Endothelial cell of umbilical vein (primary cell): Measurements from ENCODE around the gene PRKCB. TPM values are rescaled to one million over a fixed set of nuclear protein-coding genes. Genes with fewer than 3 reads are reported as not detected.

Source experiments
- BruUV-seq: library from RNA; stranded (reverse); fragments of 400-500 nt; replicated peaks from 2 replicates; lab custom pipeline; 2021; lab: Mats Ljungman, UMichigan
- CTCF ChIA-PET: fragments of 300-600, 350-600 bp; sonication (Branson Sonifier 250); formaldehyde crosslinking; loops from one replicate; lab custom pipeline; 2021; ENCODE audit warnings: antibody characterized with exemption, inconsistent platforms; lab: Charles Lee
- POLR2A ChIA-PET: fragments of 300-600, 350-600 bp; sonication (Branson Sonifier 250); formaldehyde crosslinking; loops from one replicate; lab custom pipeline; 2021; ENCODE audit warnings: antibody characterized with exemption, inconsistent platforms; lab: Charles Lee
- DNase-seq: peaks from one replicate; pipeline ENCODE4 v3.0.0-alpha.2; 2011; ENCODE audit warnings: low read depth, low spot score
- FAIRE-seq: peaks from 2 replicates; lab custom pipeline; 2011; peaks lifted over from hg19 to GRCh38; lab: Jason Lieb, UNC
- H2AFZ ChIP-seq: 2 replicates; pipeline ENCODE4 v1.6.0; 2012; ENCODE audit warnings: low read depth, low read length, control low read depth, inconsistent platforms
- H3K27ac ChIP-seq: 2 replicates; pipeline ENCODE4 v1.5.1; 2011; ENCODE audit warnings: low read depth, mild to moderate bottlenecking, control low read depth, low read length, moderate library complexity; ENCODE audit not compliant: insufficient read depth
- H3K27me3 ChIP-seq, 2 experiments: 2 replicates each; pipeline versions ENCODE4 v1.6.0 to v1.6.1; 2011; ENCODE audit warnings: low read length in 2 of 2, mixed read lengths in 1 of 2; ENCODE audit not compliant: control insufficient read depth in 2 of 2, insufficient read depth in 2 of 2
- H3K36me3 ChIP-seq, 2 experiments: 2 replicates in 1 of 2; 3 replicates in 1 of 2; pipeline ENCODE4 v1.5.1; 2011; ENCODE audit warnings: low read length in 2 of 2, mild to moderate bottlenecking in 1 of 2, moderate library complexity in 1 of 2; ENCODE audit not compliant: control insufficient read depth in 2 of 2, insufficient read depth in 2 of 2; ENCODE audit errors: extremely low read depth in 1 of 2
- H3K4me1 ChIP-seq: 3 replicates; pipeline ENCODE4 v1.5.1; 2011; ENCODE audit warnings: mild to moderate bottlenecking, low read length; ENCODE audit not compliant: control insufficient read depth, insufficient read depth; ENCODE audit errors: extremely low read depth
- H3K4me2 ChIP-seq: 2 replicates; pipeline ENCODE4 v1.6.1; 2011; ENCODE audit warnings: low read length, control low read depth, mixed read lengths; ENCODE audit not compliant: insufficient read depth
- H3K4me3 ChIP-seq, 3 experiments: fragments of 200-600 bp in 1 of 3; sonication (generic), shearing (Covaris generic) in 1 of 3; replicated peaks in 1 of 3; 2 replicates each; pipeline ENCODE4 v1.5.1; 2011 to 2016; ENCODE audit warnings: control low read depth in 3 of 3, low read length in 3 of 3, mild to moderate bottlenecking in 2 of 3, inconsistent platforms in 1 of 3, low read depth in 1 of 3, moderate library complexity in 1 of 3; ENCODE audit not compliant: insufficient read depth in 1 of 3
- H3K79me2 ChIP-seq: 2 replicates; pipeline ENCODE4 v1.6.0; 2012; ENCODE audit warnings: low read length, inconsistent platforms; ENCODE audit not compliant: control insufficient read depth, insufficient read depth
- H3K9ac ChIP-seq: replicated peaks from 2 replicates; pipeline ENCODE3; 2011; ENCODE audit warnings: low read length, control low read depth; ENCODE audit not compliant: insufficient read depth; ENCODE audit errors: extremely low read depth
- H3K9me1 ChIP-seq: replicated peaks from 3 replicates; pipeline ENCODE4 v1.6.0; 2011; ENCODE audit warnings: mild to moderate bottlenecking, low read length; ENCODE audit not compliant: control insufficient read depth, insufficient read depth; ENCODE audit errors: extremely low read depth
- H3K9me3 ChIP-seq: replicated peaks from 2 replicates; pipeline ENCODE4 v1.5.1; 2012; ENCODE audit warnings: low read length, inconsistent platforms; ENCODE audit not compliant: control insufficient read depth, insufficient read depth
- H4K20me1 ChIP-seq: replicated peaks from 2 replicates; pipeline ENCODE3; 2011; ENCODE audit warnings: mild to moderate bottlenecking, low read length; ENCODE audit not compliant: control insufficient read depth, insufficient read depth; ENCODE audit errors: extremely low read depth
- CTCF ChIP-seq, 2 donors: IDR thresholded peaks; 1 replicate in 1 of 2; 2 replicates in 1 of 2; pipeline ENCODE4 v1.5.1; 2011; ENCODE audit warnings: low read length in 2 of 2, mild to moderate bottlenecking in 2 of 2, moderate library complexity in 2 of 2, control low read depth in 1 of 2, inconsistent platforms in 1 of 2, low read depth in 1 of 2; ENCODE audit not compliant: insufficient read depth in 1 of 2; ENCODE audit errors: extremely low read depth in 1 of 2
- EZH2 ChIP-seq: IDR thresholded peaks from 2 replicates; pipeline ENCODE4 v1.6.1; 2012; ENCODE audit warnings: borderline replicate concordance, low read depth, mild to moderate bottlenecking, moderate library complexity, low read length, inconsistent platforms; ENCODE audit not compliant: severe bottlenecking
- FOS ChIP-seq: IDR thresholded peaks from 2 replicates; pipeline ENCODE4 v1.6.1; 2011; ENCODE audit warnings: mild to moderate bottlenecking, low read length, moderate library complexity, borderline replicate concordance; ENCODE audit not compliant: insufficient read depth
- GATA2 ChIP-seq: IDR thresholded peaks from 2 replicates; pipeline ENCODE4 v1.7.0; 2011; ENCODE audit warnings: low read depth, mild to moderate bottlenecking, moderate library complexity, mixed read lengths, low read length; ENCODE audit not compliant: insufficient read length, insufficient read depth
- JUN ChIP-seq: IDR thresholded peaks from 2 replicates; pipeline ENCODE4 v1.6.1; 2011; ENCODE audit warnings: borderline replicate concordance, low read depth; ENCODE audit not compliant: insufficient read length, insufficient read depth
- MAX ChIP-seq: IDR thresholded peaks from 2 replicates; pipeline ENCODE4 v1.6.1; 2011; ENCODE audit not compliant: insufficient read depth, insufficient read length
- MYC ChIP-seq: IDR thresholded peaks from one replicate; pipeline ENCODE4 v1.6.1; 2011; ENCODE audit warnings: mild to moderate bottlenecking, low read depth, low read length
- POLR2A ChIP-seq: IDR thresholded peaks from 2 replicates; pipeline ENCODE4 v1.6.1; 2012; ENCODE audit warnings: low read depth, mild to moderate bottlenecking, control low read depth, low read length
- POLR2AphosphoS5 ChIP-seq: IDR thresholded peaks from 2 replicates; pipeline ENCODE4 v1.6.1; 2012; ENCODE audit warnings: low read depth, mild to moderate bottlenecking, control low read depth, low read length, moderate library complexity; ENCODE audit not compliant: insufficient read depth
- dilution Hi-C: fragments of 300-500 bp; cut with MboI; formaldehyde crosslinking; loops from one replicate; pipeline ENCODE4 v1.15.0; 2019; ENCODE audit warnings: low sequenced_read_pairs; ENCODE audit not compliant: extremely low pct_ligation_motif_present
- intact Hi-C: fragments of 100-400 bp; cut with micrococcal nuclease; formaldehyde crosslinking; loops from one replicate; pipeline ENCODE4 v1.10.0; 2022
- polyA plus RNA-seq, 4 experiments: library from polyadenylated mRNA; depleted of rRNA in 3 of 4; stranded (reverse) in 3 of 4; unstranded in 1 of 4; fragments of >200 nt; gene quantifications; 2 replicates each; pipeline versions ENCODE4 v1.2.1 to v1.2.3, GENCODE V29; 2011 to 2012; ENCODE audit warnings: missing spikeins in 1 of 4
- total RNA-seq: library from RNA; stranded (reverse); gene quantifications from 2 replicates; pipeline ENCODE4 v1.2.3, GENCODE V29; 2021

PRKCB gene
- total and polyA plus RNA-seq, 2 donors (not counting 3 experiments of a cell fraction or from before 2014, with no cell fraction given) = 0.01 TPM; not detected in 1

GRCh38 chr16:24009098-24009497 is 173.3 kb downstream of the PRKCB start:
- Histone ChIP-seq H2AFZ (no peak overlapping the region), H3K9me1 (no peaks in the 10 kb centered on the region), H3K4me3 (no peak overlapping the region), H3K9ac (no peak overlapping the region), H3K27me3 (no peaks in the 10 kb centered on the region), H3K36me3 (no peaks in the 10 kb centered on the region), H4K20me1 (no peaks in the 10 kb centered on the region), H3K79me2 (no peaks in the 10 kb centered on the region), H3K27ac (no peak overlapping the region), H3K9me3 (no peaks in the 10 kb centered on the region), H3K4me2 (no peak overlapping the region), H3K4me1 (no peaks in the 10 kb centered on the region)
- intact Hi-C loops = no loop called here
- dilution Hi-C loops = no loop called here
- no peak for FAIRE-seq
- DNase-seq = no peak
- no TSS peak for BruUV-seq
- CTCF ChIA-PET = interaction anchor here (0.6 to 5.9 kb wide), 7 partner anchors 24 to 495 kb away, joined by 3 to 133 read pairs (median 13); no protein-coding TSS in a partner anchor
- TF ChIP-seq GATA2 (no peak), POLR2A (no peak), MYC (no peak), JUN (no peak), POLR2AphosphoS5 (no peak), CTCF (IDR thresholded peaks at IDR 0.05; ENCODE audit: extremely low read depth in 1 of 2, insufficient read depth in 1 of 2, low read depth in 1 of 2, low read length in 2 of 2) (no peak), FOS (no peak), MAX (no peak), EZH2 (no peak)
- POLR2A ChIA-PET = no interaction called here
